ENCODE data around the gene RAB26. TPM values are rescaled to one million over a fixed set of nuclear protein-coding genes. Genes with fewer than 3 reads are reported as not detected.
A peak's percentile ranks its signal among the peaks of the same experiment; 100 is the strongest.
"Not testable (repeated sequence)": the region's sequence is repeated elsewhere in the genome, so short reads cannot be mapped to it uniquely, and the experiment has no call there.

Gene RAB26
- 6.0 TPM for total RNA-seq

GRCh38 chr16:2147981-2148671, at the start of gene RAB26:
TSS of gene RAB26 (plus strand) at chr16:2148625. CDS start at chr16:2148784, 159 bp downstream.
- ATAC-seq, result peak; percentile 63

- ATAC-seq, result not testable (repeated sequence)
Measured at GRCh38 chr16:2101581-2101980, 46.8 kb upstream of the RAB26 start.

GRCh38 chr16:2102471-2102870, 46.0 kb upstream of the RAB26 start:
- no peak for ATAC-seq

GRCh38 chr16:2104464-2104863, 44.0 kb upstream of the RAB26 start:
- ATAC-seq, result not testable (repeated sequence)

GRCh38 chr16:2105291-2105690, 43.1 kb upstream of the RAB26 start:
- ATAC-seq, result not testable (repeated sequence)

- not testable (repeated sequence) for ATAC-seq
Measured at GRCh38 chr16:2105769-2106168, 42.7 kb upstream of the RAB26 start.

GRCh38 chr16:2106211-2106610, 42.2 kb upstream of the RAB26 start:
- not testable (repeated sequence) for ATAC-seq

- peak; percentile 6 for ATAC-seq
Measured at GRCh38 chr16:2107121-2107790, 41.2 kb upstream of the RAB26 start.

GRCh38 chr16:2107791-2108125, 40.7 kb upstream of the RAB26 start:
- ATAC-seq, result peak; percentile 4

- ATAC-seq, result peak; percentile 13
Measured at GRCh38 chr16:2108446-2109270, 39.8 kb upstream of the RAB26 start.

GRCh38 chr16:2109271-2109580, 39.2 kb upstream of the RAB26 start:
- not testable (repeated sequence) for ATAC-seq

GRCh38 chr16:2109872-2110271, 38.6 kb upstream of the RAB26 start:
- peak; percentile 32 for ATAC-seq

- ATAC-seq, result peak; percentile 18
Measured at GRCh38 chr16:2110332-2111008, 38.0 kb upstream of the RAB26 start.

GRCh38 chr16:2111009-2111353, 37.4 kb upstream of the RAB26 start:
- ATAC-seq, result peak; percentile 14

GRCh38 chr16:2111412-2112335, 36.8 kb upstream of the RAB26 start:
- ATAC-seq, result peak; percentile 20

- not testable (repeated sequence) for ATAC-seq
Measured at GRCh38 chr16:2112539-2113106, 35.8 kb upstream of the RAB26 start.

GRCh38 chr16:2114225-2114624, 34.2 kb upstream of the RAB26 start:
- ATAC-seq, result not testable (repeated sequence)

GRCh38 chr16:2114885-2115590, 33.4 kb upstream of the RAB26 start:
- ATAC-seq, result not testable (repeated sequence)

GRCh38 chr16:2115591-2115973, 32.8 kb upstream of the RAB26 start:
- no peak for ATAC-seq

- not testable (repeated sequence) for ATAC-seq
Measured at GRCh38 chr16:2116428-2116827, 32.0 kb upstream of the RAB26 start.

GRCh38 chr16:2117341-2117740, 31.1 kb upstream of the RAB26 start:
- ATAC-seq, result not testable (repeated sequence)
